ENCODE data around the gene ACR.

ACR gene

GRCh38 chr22:50695421-50696250 lies 42.4 kb upstream of the ACR start:
- no peak for TF ChIP-seq CTCF (IDR thresholded peaks at IDR 0.05; ENCODE audit: low read depth, low read length, poor library complexity, severe bottlenecking)
- no peak for TF ChIP-seq EZH2phosphoT487 (IDR thresholded peaks at IDR 0.05; ENCODE audit: borderline replicate concordance, low read length)
- Histone ChIP-seq H3K79me2 (ENCODE audit: control insufficient read depth, low read length) (no peaks in the 10 kb centered on the region), H4K20me1 (ENCODE audit: control insufficient read depth, insufficient read depth, low read depth, low read length) (no peaks in the 10 kb centered on the region), H3K9me2 (replicated peaks; ENCODE audit: control insufficient read depth, low read length) (no peaks in the 10 kb centered on the region), H3K9me3 (ENCODE audit: control insufficient read depth, insufficient read depth, low read length) (no peaks in the 10 kb centered on the region), H3K4me1 (ENCODE audit: control insufficient read depth, low read length) (peaks cover 5% of the 10 kb centered on the region), H3K36me3 (ENCODE audit: control insufficient read depth, low read length) (no peaks in the 10 kb centered on the region), H3K4me2 (ENCODE audit: low read length) (no peak overlapping the region), H3K4me3 (ENCODE audit: low read length) (no peak overlapping the region), H3K27ac (ENCODE audit: low read depth, low read length) (no peak overlapping the region), H3K27me3 (ENCODE audit: control insufficient read depth, low read length) (0 out of 2 replicates have a peak, but pooled peaks cover 2% of the 10 kb centered on the region), H3F3A (ENCODE audit: control insufficient read depth, insufficient read depth) (no peaks in the 10 kb centered on the region)

- Histone ChIP-seq H3K4me3 (ENCODE audit: low read length) (no peak overlapping the region), H3K9me3 (ENCODE audit: control insufficient read depth, insufficient read depth, low read length) (no peaks in the 10 kb centered on the region), H3K79me2 (ENCODE audit: control insufficient read depth, low read length) (no peaks in the 10 kb centered on the region), H3F3A (ENCODE audit: control insufficient read depth, insufficient read depth) (no peaks in the 10 kb centered on the region), H3K27me3 (ENCODE audit: control insufficient read depth, low read length) (0 out of 2 replicates have a peak, but pooled peaks cover 2% of the 10 kb centered on the region), H3K9me2 (replicated peaks; ENCODE audit: control insufficient read depth, low read length) (no peaks in the 10 kb centered on the region), H4K20me1 (ENCODE audit: control insufficient read depth, insufficient read depth, low read depth, low read length) (no peaks in the 10 kb centered on the region), H3K27ac (ENCODE audit: low read depth, low read length) (no peak overlapping the region), H3K4me1 (ENCODE audit: control insufficient read depth, low read length) (peaks cover 1% of the 10 kb centered on the region), H3K36me3 (ENCODE audit: control insufficient read depth, low read length) (no peaks in the 10 kb centered on the region), H3K4me2 (ENCODE audit: low read length) (no peak overlapping the region)
- TF ChIP-seq EZH2phosphoT487 (IDR thresholded peaks at IDR 0.05; ENCODE audit: borderline replicate concordance, low read length) (no peak), CTCF (IDR thresholded peaks at IDR 0.05; ENCODE audit: low read depth, low read length, poor library complexity, severe bottlenecking) (no peak)
Observed at GRCh38 chr22:50696251-50696798, 41.7 kb upstream of the ACR start.

- no peaks in the 10 kb centered on the region for H3F3A ChIP-seq (ENCODE audit: control insufficient read depth, insufficient read depth)
- no peak overlapping the region for H3K4me2 ChIP-seq (ENCODE audit: low read length)
- no peaks in the 10 kb centered on the region for H3K9me3 ChIP-seq (ENCODE audit: control insufficient read depth, insufficient read depth, low read length)
- H3K27ac ChIP-seq (ENCODE audit: low read depth, low read length): no peak overlapping the region
- no peaks in the 10 kb centered on the region for H3K9me2 ChIP-seq (replicated peaks; ENCODE audit: control insufficient read depth, low read length)
- H3K27me3 ChIP-seq (ENCODE audit: control insufficient read depth, low read length): 0 out of 2 replicates have a peak, but pooled peaks cover 2% of the 10 kb centered on the region
- no peaks in the 10 kb centered on the region for H3K36me3 ChIP-seq (ENCODE audit: control insufficient read depth, low read length)
- no peaks in the 10 kb centered on the region for H4K20me1 ChIP-seq (ENCODE audit: control insufficient read depth, insufficient read depth, low read depth, low read length)
- no peaks in the 10 kb centered on the region for H3K79me2 ChIP-seq (ENCODE audit: control insufficient read depth, low read length)
- H3K4me3 ChIP-seq (ENCODE audit: low read length): no peak overlapping the region
- no peak for TF ChIP-seq CTCF (IDR thresholded peaks at IDR 0.05; ENCODE audit: low read depth, low read length, poor library complexity, severe bottlenecking)
- TF ChIP-seq EZH2phosphoT487 (IDR thresholded peaks at IDR 0.05; ENCODE audit: borderline replicate concordance, low read length): no peak
- H3K4me1 ChIP-seq (ENCODE audit: control insufficient read depth, low read length): no peaks in the 10 kb centered on the region; the same call in 1 of the 2 replicates
Observed at GRCh38 chr22:50696799-50697561, 41.0 kb upstream of the ACR start.

Data from DOHH2 (cell line).